D721Med (cell line): ENCODE results near the gene PBRM1.

Source experiments
- DNase-seq: peaks from one replicate; pipeline ENCODE4 v3.0.0; 2011; ENCODE audit warnings: low spot score; ENCODE audit not compliant: insufficient read length
- FAIRE-seq: peaks from 2 replicates; lab custom pipeline; 2011; peaks lifted over from hg19 to GRCh38; lab: Jason Lieb, UNC
- TF ChIP-seq, protein P1 (sequence below): IDR thresholded peaks from 2 replicates; pipeline ENCODE4 v1.5.1; 2012; ENCODE audit warnings: mild to moderate bottlenecking, control low read depth; ENCODE audit not compliant: insufficient read depth; ENCODE audit errors: missing control alignments

Gene PBRM1

GRCh38 chr3:52546111-52546901 lies 139.4 kb downstream of the PBRM1 start:
- TF ChIP-seq, protein P1, sequence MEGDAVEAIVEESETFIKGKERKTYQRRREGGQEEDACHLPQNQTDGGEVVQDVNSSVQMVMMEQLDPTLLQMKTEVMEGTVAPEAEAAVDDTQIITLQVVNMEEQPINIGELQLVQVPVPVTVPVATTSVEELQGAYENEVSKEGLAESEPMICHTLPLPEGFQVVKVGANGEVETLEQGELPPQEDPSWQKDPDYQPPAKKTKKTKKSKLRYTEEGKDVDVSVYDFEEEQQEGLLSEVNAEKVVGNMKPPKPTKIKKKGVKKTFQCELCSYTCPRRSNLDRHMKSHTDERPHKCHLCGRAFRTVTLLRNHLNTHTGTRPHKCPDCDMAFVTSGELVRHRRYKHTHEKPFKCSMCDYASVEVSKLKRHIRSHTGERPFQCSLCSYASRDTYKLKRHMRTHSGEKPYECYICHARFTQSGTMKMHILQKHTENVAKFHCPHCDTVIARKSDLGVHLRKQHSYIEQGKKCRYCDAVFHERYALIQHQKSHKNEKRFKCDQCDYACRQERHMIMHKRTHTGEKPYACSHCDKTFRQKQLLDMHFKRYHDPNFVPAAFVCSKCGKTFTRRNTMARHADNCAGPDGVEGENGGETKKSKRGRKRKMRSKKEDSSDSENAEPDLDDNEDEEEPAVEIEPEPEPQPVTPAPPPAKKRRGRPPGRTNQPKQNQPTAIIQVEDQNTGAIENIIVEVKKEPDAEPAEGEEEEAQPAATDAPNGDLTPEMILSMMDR, result no peak
- no peak for FAIRE-seq
- DNase-seq, result no peak

- TF ChIP-seq, protein P1, result no peak
- FAIRE-seq (no peak), DNase-seq (no peak)
Measured at GRCh38 chr3:52544937-52545336, 140.8 kb downstream of the PBRM1 start.

- FAIRE-seq, result no peak
- TF ChIP-seq, protein P1, result no peak
- DNase-seq, result no peak
Measured at GRCh38 chr3:52541050-52541449, 144.7 kb downstream of the PBRM1 start.

GRCh38 chr3:52539010-52539653 lies 146.6 kb downstream of the PBRM1 start:
- TF ChIP-seq, protein P1, result no peak
- no peak for DNase-seq
- FAIRE-seq, result no peak

GRCh38 chr3:52537726-52538421 lies 147.8 kb downstream of the PBRM1 start:
- no peak for FAIRE-seq

GRCh38 chr3:52537165-52537620 lies 148.5 kb downstream of the PBRM1 start:
- DNase-seq, result no peak
- TF ChIP-seq, protein P1, result no peak
- FAIRE-seq, result no peak

More at GRCh38 chr3:52537726-52538421, 147.8 kb downstream of the PBRM1 start:
- DNase-seq, result no peak
- TF ChIP-seq, protein P1, result no peak
